K562 (cell line): ENCODE data around the gene MACROH2A2.

Experiments
- ATF3 ChIP-seq, 2 experiments: fragments of 450-650 bp in 1 of 2; sonication (generic) in 1 of 2; formaldehyde crosslinking in 1 of 2; IDR thresholded peaks in 1 of 2; conservative IDR thresholded peaks in 1 of 2; 2 replicates each; pipeline versions ENCODE4 v1.6.1 to v1.8.1; 2016 to 2023; ENCODE audit warnings: mild to moderate bottlenecking in 2 of 2, moderate library complexity in 2 of 2, inconsistent platforms in 1 of 2, missing genetic modification reagents in 1 of 2
- ERF ChIP-seq: fragments of 450-650 bp; formaldehyde crosslinking; IDR thresholded peaks from 2 replicates; pipeline ENCODE4 v1.4.0; 2020; ENCODE audit warnings: mild to moderate bottlenecking, mixed read lengths
- EZH2 ChIP-seq: IDR thresholded peaks from 2 replicates; pipeline ENCODE4 v1.6.1; 2012; ENCODE audit warnings: low read depth, mild to moderate bottlenecking, inconsistent platforms, low read length, borderline replicate concordance
- KLF1 ChIP-seq: fragments of 450-650 bp; IDR thresholded peaks from 2 replicates; pipeline ENCODE4 v1.6.1; 2016; ENCODE audit warnings: missing genetic modification characterization, missing compliant biosample characterization
- LARP7 ChIP-seq: fragments of 450-650 bp; IDR thresholded peaks from 2 replicates; pipeline ENCODE4 v1.6.1; 2016
- NKRF ChIP-seq: fragments of 450-650 bp; IDR thresholded peaks from 2 replicates; pipeline ENCODE4 v1.6.1; 2016; ENCODE audit warnings: borderline replicate concordance
- POLR3A ChIP-seq: IDR thresholded peaks from 2 replicates; pipeline ENCODE4 v1.6.1; 2011; ENCODE audit warnings: borderline replicate concordance, mild to moderate bottlenecking, moderate library complexity; ENCODE audit not compliant: insufficient read length, insufficient read depth; ENCODE audit errors: extremely low read depth
- SRF ChIP-seq, 2 experiments: fragments of 250-450, 450-650 bp in 1 of 2; sonication (Bioruptor Pico) in 1 of 2; sonication (generic) in 1 of 2; formaldehyde crosslinking; IDR thresholded peaks; 2 replicates each; pipeline versions ENCODE4 v1.5.0 to v1.5.1; 2020 to 2022; ENCODE audit warnings: mild to moderate bottlenecking in 1 of 2, missing genetic modification reagents in 1 of 2
- TAF7 ChIP-seq: fragments of 450-650 bp; IDR thresholded peaks from 2 replicates; pipeline ENCODE4 v1.6.1; 2016; ENCODE audit warnings: missing genetic modification characterization, missing compliant biosample characterization
- TRIM28 ChIP-seq: fragments of 450-650 bp; IDR thresholded peaks from 2 replicates; pipeline ENCODE4 v1.6.1; 2017
- ZNF121 ChIP-seq: sonication (generic); formaldehyde crosslinking; conservative IDR thresholded peaks from 2 replicates; pipeline ENCODE4 v1.8.0; 2022; ENCODE audit warnings: missing genetic modification reagents
- ZNF398 ChIP-seq: fragments of 250-450 bp; sonication (Bioruptor Pico); IDR thresholded peaks from 2 replicates; pipeline ENCODE4 v1.8.0; 2021; ENCODE audit warnings: moderate library complexity, mild to moderate bottlenecking, inconsistent platforms

GRCh38 chr10:70140297-70140696 is 87.7 kb downstream of the MACROH2A2 start:
- no peak for TF ChIP-seq LARP7
- no peak for TF ChIP-seq ZNF398 (CRISPR knock-in tag)
- no peak for TF ChIP-seq TAF7 (tag)
- no peak for TF ChIP-seq KLF1
- no peak for TF ChIP-seq ZNF121 (CRISPR knock-in tag)
- no peak for TF ChIP-seq SRF (CRISPR knock-in tag; IDR thresholded peaks at IDR 0.05)
- no peak for TF ChIP-seq ATF3 (IDR thresholded peaks at IDR 0.05)
- TF ChIP-seq ATF3 (CRISPR knock-in tag; conservative IDR thresholded peaks at IDR 0.05), result no peak
- no peak for TF ChIP-seq EZH2
- no peak for TF ChIP-seq POLR3A
- no peak for TF ChIP-seq NKRF
- no peak for TF ChIP-seq ERF (CRISPR knock-in tag)
- TF ChIP-seq TRIM28, result no peak
